MM.1S (cell line): ENCODE results near the gene LMBRD1.

Experiments used
- EZH2 ChIP-seq: fragments of 300-600 bp; sonication (generic); optimal IDR thresholded peaks from 2 replicates; pipeline ENCODE3; 2017; ENCODE audit warnings: low read depth, mild to moderate bottlenecking, antibody characterized with exemption, low read length, mixed read lengths
- EZH2phosphoT487 ChIP-seq: fragments of 300-600 bp; sonication (generic); IDR thresholded peaks from 2 replicates; pipeline ENCODE4 v1.6.1; 2018; ENCODE audit warnings: antibody characterized with exemption, low read length
- TF ChIP-seq, protein P1 (sequence below): fragments of 300-600 bp; sonication (generic); IDR thresholded peaks from 2 replicates; pipeline ENCODE4 v1.5.1; 2016; ENCODE audit warnings: antibody characterized with exemption, low read length, mixed read lengths

DNA sequence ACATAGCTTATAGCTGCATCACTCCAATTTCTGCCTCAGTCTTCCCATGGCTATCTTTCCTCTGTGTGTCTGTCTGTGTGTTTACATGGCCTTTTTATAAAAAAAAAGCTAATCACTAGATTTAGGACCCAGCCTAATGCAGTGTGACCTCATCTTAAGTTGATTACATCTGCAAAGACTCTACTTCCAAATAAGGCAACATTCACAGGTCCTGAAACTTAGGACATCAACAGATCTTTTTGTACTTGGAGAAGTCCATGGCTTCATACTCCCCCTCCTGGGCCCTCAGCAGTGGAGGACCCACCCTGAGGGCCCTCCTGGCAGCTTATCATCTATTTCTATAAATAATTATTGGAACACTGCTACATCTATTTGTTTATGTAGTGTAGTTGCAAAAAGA, 146.1 kb downstream of the LMBRD1 start:
- TF ChIP-seq, protein P1, sequence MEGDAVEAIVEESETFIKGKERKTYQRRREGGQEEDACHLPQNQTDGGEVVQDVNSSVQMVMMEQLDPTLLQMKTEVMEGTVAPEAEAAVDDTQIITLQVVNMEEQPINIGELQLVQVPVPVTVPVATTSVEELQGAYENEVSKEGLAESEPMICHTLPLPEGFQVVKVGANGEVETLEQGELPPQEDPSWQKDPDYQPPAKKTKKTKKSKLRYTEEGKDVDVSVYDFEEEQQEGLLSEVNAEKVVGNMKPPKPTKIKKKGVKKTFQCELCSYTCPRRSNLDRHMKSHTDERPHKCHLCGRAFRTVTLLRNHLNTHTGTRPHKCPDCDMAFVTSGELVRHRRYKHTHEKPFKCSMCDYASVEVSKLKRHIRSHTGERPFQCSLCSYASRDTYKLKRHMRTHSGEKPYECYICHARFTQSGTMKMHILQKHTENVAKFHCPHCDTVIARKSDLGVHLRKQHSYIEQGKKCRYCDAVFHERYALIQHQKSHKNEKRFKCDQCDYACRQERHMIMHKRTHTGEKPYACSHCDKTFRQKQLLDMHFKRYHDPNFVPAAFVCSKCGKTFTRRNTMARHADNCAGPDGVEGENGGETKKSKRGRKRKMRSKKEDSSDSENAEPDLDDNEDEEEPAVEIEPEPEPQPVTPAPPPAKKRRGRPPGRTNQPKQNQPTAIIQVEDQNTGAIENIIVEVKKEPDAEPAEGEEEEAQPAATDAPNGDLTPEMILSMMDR: no peak
- TF ChIP-seq EZH2phosphoT487 (no peak), EZH2 (no peak)
